HG02981 (cell line): Measurements from ENCODE around the gene ALMS1.
"Not testable (repeated sequence)": the region's sequence is repeated elsewhere in the genome, so short reads cannot be mapped to it uniquely, and the experiment has no call there.

Experiments
- ATAC-seq: cut with Tn5 transposase; IDR thresholded peaks from one replicate; pipeline ENCODE4 v1.9.1; 2021; ENCODE audit warnings: mild to moderate bottlenecking, moderate library complexity; ENCODE audit not compliant: unreplicated experiment

The ALMS1 gene, protein sequence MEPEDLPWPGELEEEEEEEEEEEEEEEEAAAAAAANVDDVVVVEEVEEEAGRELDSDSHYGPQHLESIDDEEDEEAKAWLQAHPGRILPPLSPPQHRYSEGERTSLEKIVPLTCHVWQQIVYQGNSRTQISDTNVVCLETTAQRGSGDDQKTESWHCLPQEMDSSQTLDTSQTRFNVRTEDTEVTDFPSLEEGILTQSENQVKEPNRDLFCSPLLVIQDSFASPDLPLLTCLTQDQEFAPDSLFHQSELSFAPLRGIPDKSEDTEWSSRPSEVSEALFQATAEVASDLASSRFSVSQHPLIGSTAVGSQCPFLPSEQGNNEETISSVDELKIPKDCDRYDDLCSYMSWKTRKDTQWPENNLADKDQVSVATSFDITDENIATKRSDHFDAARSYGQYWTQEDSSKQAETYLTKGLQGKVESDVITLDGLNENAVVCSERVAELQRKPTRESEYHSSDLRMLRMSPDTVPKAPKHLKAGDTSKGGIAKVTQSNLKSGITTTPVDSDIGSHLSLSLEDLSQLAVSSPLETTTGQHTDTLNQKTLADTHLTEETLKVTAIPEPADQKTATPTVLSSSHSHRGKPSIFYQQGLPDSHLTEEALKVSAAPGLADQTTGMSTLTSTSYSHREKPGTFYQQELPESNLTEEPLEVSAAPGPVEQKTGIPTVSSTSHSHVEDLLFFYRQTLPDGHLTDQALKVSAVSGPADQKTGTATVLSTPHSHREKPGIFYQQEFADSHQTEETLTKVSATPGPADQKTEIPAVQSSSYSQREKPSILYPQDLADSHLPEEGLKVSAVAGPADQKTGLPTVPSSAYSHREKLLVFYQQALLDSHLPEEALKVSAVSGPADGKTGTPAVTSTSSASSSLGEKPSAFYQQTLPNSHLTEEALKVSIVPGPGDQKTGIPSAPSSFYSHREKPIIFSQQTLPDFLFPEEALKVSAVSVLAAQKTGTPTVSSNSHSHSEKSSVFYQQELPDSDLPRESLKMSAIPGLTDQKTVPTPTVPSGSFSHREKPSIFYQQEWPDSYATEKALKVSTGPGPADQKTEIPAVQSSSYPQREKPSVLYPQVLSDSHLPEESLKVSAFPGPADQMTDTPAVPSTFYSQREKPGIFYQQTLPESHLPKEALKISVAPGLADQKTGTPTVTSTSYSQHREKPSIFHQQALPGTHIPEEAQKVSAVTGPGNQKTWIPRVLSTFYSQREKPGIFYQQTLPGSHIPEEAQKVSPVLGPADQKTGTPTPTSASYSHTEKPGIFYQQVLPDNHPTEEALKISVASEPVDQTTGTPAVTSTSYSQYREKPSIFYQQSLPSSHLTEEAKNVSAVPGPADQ (N-terminal part only)

GRCh38 chr2:73385504-73386341 lies at the start of gene ALMS1:
Gene ALMS1, plus strand, starts transcription at chr2:73385836. Its CDS starts 33 bp downstream, at chr2:73385869.
- peak; percentile 86 for ATAC-seq

GRCh38 chr2:73337828-73338227 lies 47.8 kb upstream of the ALMS1 start:
- ATAC-seq: no peak

DNA sequence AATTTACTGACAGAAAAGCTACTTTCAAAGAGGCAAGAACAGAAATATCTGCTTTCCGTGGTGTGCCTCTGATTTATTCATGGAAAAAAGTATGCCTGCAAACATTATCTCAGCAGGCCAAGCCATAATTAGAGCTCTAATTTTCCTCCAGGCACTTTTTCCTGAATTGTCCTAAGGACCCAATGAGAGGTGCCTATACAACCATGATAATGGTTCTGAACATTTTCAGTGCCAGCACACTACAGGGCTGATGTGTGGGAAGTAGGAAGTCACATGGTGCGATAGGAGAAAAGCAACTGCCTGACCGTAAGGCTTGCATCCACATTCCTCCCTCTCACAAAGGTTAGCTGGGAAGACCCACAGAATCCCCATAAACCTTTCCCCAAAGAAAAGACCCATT lies 46.4 kb upstream of the ALMS1 start:
- ATAC-seq: no peak

DNA sequence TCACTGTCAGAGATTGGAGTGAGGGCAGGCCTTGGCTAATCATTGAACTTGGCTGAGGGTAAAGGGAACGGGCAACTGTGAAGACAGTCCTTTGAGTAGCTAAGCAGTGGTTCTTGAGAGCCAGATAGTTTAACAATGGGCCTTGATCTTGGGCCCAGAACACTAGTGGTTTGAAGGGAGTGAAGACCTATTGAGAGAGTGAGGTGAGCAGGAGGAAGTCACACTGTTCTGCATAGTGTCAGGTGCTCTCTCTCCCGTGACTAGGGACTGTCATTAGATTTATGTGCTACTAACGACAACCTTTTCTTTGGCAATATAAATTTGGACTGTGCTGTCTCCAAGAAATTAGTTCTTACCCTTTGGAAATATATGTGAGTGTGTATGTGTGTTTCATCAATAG lies 44.6 kb upstream of the ALMS1 start:
- ATAC-seq: no peak

- no peak for ATAC-seq
These were observed 41.6 kb upstream of the ALMS1 start for GRCh38 chr2:73343992-73344391.

DNA sequence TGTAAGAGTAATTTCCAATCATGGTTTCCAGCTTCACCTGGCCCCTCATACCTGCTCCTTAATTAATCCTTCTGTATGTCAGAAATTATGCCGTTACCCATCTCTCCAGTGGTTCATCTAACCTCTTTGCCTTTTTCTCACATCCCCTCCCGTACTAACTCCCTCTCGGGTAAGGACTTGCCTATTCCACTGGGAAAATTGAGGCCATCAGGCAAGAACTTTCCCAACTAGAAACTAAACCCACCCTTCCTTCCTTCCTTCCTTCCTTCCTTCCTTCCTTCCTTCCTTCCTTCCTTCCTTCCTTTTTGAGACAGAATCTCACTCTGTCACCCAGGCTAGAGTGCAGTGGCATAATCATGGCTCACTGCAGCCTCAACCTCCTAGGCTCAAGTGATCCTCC lies 40.9 kb upstream of the ALMS1 start:
- not testable (repeated sequence) for ATAC-seq

DNA sequence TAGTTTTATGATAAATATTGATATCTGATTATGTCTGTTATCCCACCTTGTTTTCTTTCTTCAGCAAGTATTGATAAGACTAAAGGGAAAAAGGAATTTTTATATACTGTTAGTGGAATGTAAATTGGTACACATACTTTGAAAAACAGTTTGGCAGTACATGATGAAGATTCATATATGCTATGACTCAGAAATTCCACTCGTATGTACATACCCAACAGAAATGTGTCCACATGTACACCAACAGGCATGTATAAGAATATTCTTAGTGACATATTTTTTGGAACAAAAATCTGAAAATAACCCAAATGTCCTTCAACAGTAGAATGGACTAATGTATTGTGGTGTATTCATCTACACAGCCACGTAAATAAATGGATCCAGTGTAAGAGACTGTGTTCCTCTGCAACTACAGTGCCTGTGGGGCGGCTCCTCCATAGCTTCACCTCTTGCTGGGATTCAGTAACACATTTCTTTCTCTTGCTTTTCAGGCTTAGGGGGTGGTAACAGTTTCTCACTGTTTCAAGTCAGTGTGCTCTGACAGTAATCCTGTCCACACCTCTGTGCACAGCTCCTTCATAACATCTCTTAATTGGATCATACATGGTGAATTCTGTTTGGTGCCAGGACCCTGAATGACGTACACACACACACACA lies 35.5 kb upstream of the ALMS1 start:
- no peak for ATAC-seq

GRCh38 chr2:73356097-73356496 lies 29.5 kb upstream of the ALMS1 start:
- no peak for ATAC-seq

GRCh38 chr2:73359915-73360697 lies 25.5 kb upstream of the ALMS1 start:
- ATAC-seq: no peak

- ATAC-seq: no peak
These were observed 19.6 kb upstream of the ALMS1 start for GRCh38 chr2:73366060-73366459.

DNA sequence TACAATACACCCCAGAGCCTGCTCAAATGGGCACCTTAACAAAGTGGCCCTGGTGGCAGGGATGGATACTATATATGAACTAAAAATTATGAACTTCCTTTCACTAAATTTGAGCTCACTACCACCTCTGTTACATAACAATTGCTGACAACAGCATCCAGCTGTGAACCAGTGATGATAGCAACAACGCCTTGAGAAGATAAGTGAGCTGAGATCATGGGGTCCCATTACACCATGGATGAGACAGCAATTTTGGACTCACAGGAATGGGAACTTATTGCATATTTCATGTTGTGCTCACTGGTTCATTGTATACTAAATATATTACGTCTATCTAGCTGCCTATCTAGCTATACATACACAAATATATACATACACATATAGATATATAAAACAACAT lies 16.9 kb upstream of the ALMS1 start:
- no peak for ATAC-seq

GRCh38 chr2:73370348-73370747 lies 15.3 kb upstream of the ALMS1 start:
- no peak for ATAC-seq

GRCh38 chr2:73373344-73373743 lies 12.3 kb upstream of the ALMS1 start:
- no peak for ATAC-seq

DNA sequence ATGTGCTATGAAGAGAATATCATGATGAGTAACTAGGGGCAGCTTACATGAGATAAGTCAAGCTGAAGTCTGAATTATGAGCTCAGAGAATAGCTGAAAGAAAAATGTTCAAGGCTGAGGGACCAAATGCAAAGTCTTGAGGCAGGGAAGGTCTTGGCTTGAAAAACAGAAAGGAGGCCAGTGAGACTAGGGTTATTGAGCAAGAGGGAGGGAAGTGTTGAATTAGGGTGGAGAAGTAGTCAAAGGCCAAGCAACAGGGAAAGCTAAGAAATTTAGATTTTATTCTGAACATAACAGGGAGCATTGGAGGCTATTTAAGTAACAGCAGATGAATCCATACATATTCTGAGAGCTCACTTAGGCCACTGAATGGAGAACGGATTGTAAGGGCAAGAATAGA lies 11.4 kb upstream of the ALMS1 start:
- no peak for ATAC-seq

DNA sequence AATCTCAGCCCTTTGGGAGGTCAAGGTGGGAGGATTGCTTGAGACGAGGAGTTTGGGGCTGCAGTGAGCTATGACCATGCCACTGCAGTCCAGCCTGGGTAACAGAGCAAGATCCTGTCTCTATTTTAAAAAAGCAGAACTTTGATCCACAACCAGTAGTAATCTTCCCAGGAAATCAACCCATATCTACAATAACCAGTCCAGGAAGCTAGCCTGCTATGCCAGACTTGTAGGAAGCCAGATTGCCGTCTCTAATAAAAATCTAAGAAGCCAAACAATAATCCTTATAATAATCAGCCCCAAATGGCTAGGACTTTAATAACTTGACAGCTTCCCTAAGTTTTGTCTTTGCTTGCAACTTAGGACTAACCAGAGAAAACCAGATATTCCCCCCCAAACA lies 9.0 kb upstream of the ALMS1 start:
- no peak for ATAC-seq

- no peak for ATAC-seq
These were observed 2.6 kb upstream of the ALMS1 start for GRCh38 chr2:73383036-73383435.

GRCh38 chr2:73385123-73385503 lies 523 bp upstream of the ALMS1 start:
- ATAC-seq: no peak

- ATAC-seq: no peak
These were observed 769 bp downstream of the ALMS1 start for GRCh38 chr2:73386342-73386868.
